H9 (cell line): ENCODE data around the gene RBMS3. TPM values are rescaled to one million over a fixed set of nuclear protein-coding genes. Genes with fewer than 3 reads are reported as not detected.

ENCODE experiments used
- DNase-seq: peaks from one replicate; pipeline ENCODE4 v3.0.0-alpha.2; 2017
- H2AFZ ChIP-seq: one replicate; pipeline ENCODE4 v1.6.1; 2013; ENCODE audit warnings: mild to moderate bottlenecking, low read length, control low read depth, moderate library complexity
- H2AK5ac ChIP-seq: 2 replicates; pipeline ENCODE4 v1.6.1; 2013; ENCODE audit warnings: low read length, control low read depth, mixed read lengths; ENCODE audit not compliant: insufficient read length
- H2BK120ac ChIP-seq: one replicate; pipeline ENCODE4 v1.6.1; 2013; ENCODE audit warnings: low read depth, mild to moderate bottlenecking, low read length, control low read depth, inconsistent platforms; ENCODE audit not compliant: poor library complexity, severe bottlenecking
- H2BK12ac ChIP-seq: 2 replicates; pipeline ENCODE4 v1.6.1; 2013; ENCODE audit warnings: low read length, control low read depth, mixed read lengths, low read depth; ENCODE audit not compliant: insufficient read length
- H2BK15ac ChIP-seq: 2 replicates; pipeline ENCODE4 v1.6.1; 2013; ENCODE audit warnings: low read depth, low read length, control low read depth
- H2BK20ac ChIP-seq: one replicate; pipeline ENCODE4 v1.6.1; 2013; ENCODE audit warnings: low read depth, mild to moderate bottlenecking, low read length, control low read depth, inconsistent platforms; ENCODE audit not compliant: poor library complexity, severe bottlenecking
- H2BK5ac ChIP-seq: 2 replicates; pipeline ENCODE4 v1.6.1; 2013; ENCODE audit warnings: low read length, control low read depth, mixed read lengths; ENCODE audit not compliant: insufficient read length
- H3K14ac ChIP-seq: 2 replicates; pipeline ENCODE4 v1.6.1; 2013; ENCODE audit warnings: low read length, control low read depth; ENCODE audit not compliant: insufficient read depth
- H3K18ac ChIP-seq: 2 replicates; pipeline ENCODE4 v1.6.1; 2013; ENCODE audit warnings: low read depth, mild to moderate bottlenecking, mixed read lengths, low read length, control low read depth; ENCODE audit not compliant: insufficient read length
- H3K23ac ChIP-seq: 2 replicates; pipeline ENCODE4 v1.6.1; 2013; ENCODE audit warnings: low read length, control low read depth, mixed read lengths, low read depth; ENCODE audit not compliant: insufficient read length
- H3K23me2 ChIP-seq: 2 replicates; pipeline ENCODE4 v1.6.1; 2013; ENCODE audit warnings: low read depth, mild to moderate bottlenecking, mixed read lengths, low read length, control low read depth; ENCODE audit not compliant: insufficient read length, poor library complexity, severe bottlenecking
- H3K27ac ChIP-seq: 2 replicates; pipeline ENCODE4 v1.5.1; 2013; ENCODE audit warnings: low read length, control low read depth, mixed read lengths, low read depth; ENCODE audit not compliant: insufficient read length
- H3K27me3 ChIP-seq: 2 replicates; pipeline ENCODE4 v1.6.1; 2013; ENCODE audit warnings: low read length, control low read depth, inconsistent platforms; ENCODE audit not compliant: insufficient read depth
- H3K4ac ChIP-seq: 2 replicates; pipeline ENCODE4 v1.6.1; 2013; ENCODE audit warnings: low read depth, mild to moderate bottlenecking, control low read depth, inconsistent platforms, low read length, moderate library complexity
- H3K4me1 ChIP-seq: 2 replicates; pipeline ENCODE4 v1.6.1; 2013; ENCODE audit warnings: low read length, control low read depth, inconsistent platforms; ENCODE audit not compliant: insufficient read depth
- H3K4me2 ChIP-seq: 2 replicates; pipeline ENCODE4 v1.6.1; 2013; ENCODE audit warnings: low read length, control low read depth, mixed read lengths; ENCODE audit not compliant: insufficient read length, insufficient read depth
- H3K56ac ChIP-seq: 2 replicates; pipeline ENCODE4 v1.6.1; 2013; ENCODE audit warnings: low read depth, mild to moderate bottlenecking, mixed read lengths, low read length, control low read depth; ENCODE audit not compliant: insufficient read length
- H3K79me1 ChIP-seq: 2 replicates; pipeline ENCODE4 v1.6.1; 2013; ENCODE audit warnings: low read depth, mild to moderate bottlenecking, moderate library complexity, low read length, control low read depth, inconsistent platforms; ENCODE audit not compliant: insufficient read depth, poor library complexity, severe bottlenecking
- H3K79me2 ChIP-seq: 2 replicates; pipeline ENCODE4 v1.6.1; 2013; ENCODE audit warnings: low read length, control low read depth, inconsistent platforms; ENCODE audit not compliant: insufficient read depth
- H3K9ac ChIP-seq: 2 replicates; pipeline ENCODE4 v1.6.1; 2013; ENCODE audit warnings: low read length, control low read depth, mixed read lengths; ENCODE audit not compliant: insufficient read length; ENCODE audit errors: extremely low read depth
- H3K9me3 ChIP-seq: one replicate; pipeline ENCODE4 v1.6.1; 2013; ENCODE audit warnings: low read depth, low read length, inconsistent platforms; ENCODE audit not compliant: control insufficient read depth
- H3T11ph ChIP-seq: one replicate; pipeline ENCODE4 v1.6.1; 2013; ENCODE audit warnings: mild to moderate bottlenecking, low read length, control low read depth, inconsistent platforms
- H4K20me1 ChIP-seq: one replicate; pipeline ENCODE4 v1.6.1; 2013; ENCODE audit not compliant: control insufficient read depth, insufficient read length, insufficient read depth
- H4K5ac ChIP-seq: 2 replicates; pipeline ENCODE4 v1.6.1; 2013; ENCODE audit warnings: low read depth, mild to moderate bottlenecking, mixed read lengths, low read length, control low read depth; ENCODE audit not compliant: insufficient read length
- H4K8ac ChIP-seq: replicated peaks from 2 replicates; pipeline ENCODE4 v1.6.1; 2013; ENCODE audit warnings: low read length, control low read depth, mixed read lengths, low read depth; ENCODE audit not compliant: insufficient read length
- H4K91ac ChIP-seq: 2 replicates; pipeline ENCODE4 v1.6.1; 2013; ENCODE audit warnings: low read depth, mild to moderate bottlenecking, moderate library complexity, mixed read lengths, low read length, control low read depth; ENCODE audit not compliant: insufficient read length
- H3K27ac Mint-ChIP-seq, 3 experiments: 2 replicates in 2 of 3; 3 replicates in 1 of 3; pipeline ENCODE4 v1.8.0; 2020 to 2021; ENCODE audit warnings: mixed read lengths in 3 of 3, mild to moderate bottlenecking in 1 of 3, moderate library complexity in 1 of 3
- H3K27me3 Mint-ChIP-seq: 2 replicates; pipeline ENCODE4 v1.8.0; 2021; ENCODE audit warnings: low read depth, mild to moderate bottlenecking, moderate library complexity, mixed read lengths
- H3K36me3 Mint-ChIP-seq, 3 experiments: 2 replicates in 2 of 3; 3 replicates in 1 of 3; pipeline ENCODE4 v1.8.0; 2020 to 2021; ENCODE audit warnings: low read depth in 3 of 3, mixed read lengths in 3 of 3; ENCODE audit not compliant: insufficient read depth in 1 of 3
- H3K4me1 Mint-ChIP-seq, 2 experiments: 2 replicates each; pipeline ENCODE4 v1.8.0; 2020; ENCODE audit warnings: mixed read lengths in 2 of 2
- H3K4me3 Mint-ChIP-seq, 2 experiments: 2 replicates in 1 of 2; 3 replicates in 1 of 2; pipeline ENCODE4 v1.8.0; 2020 to 2021; ENCODE audit warnings: mild to moderate bottlenecking in 2 of 2, mixed read lengths in 2 of 2, moderate library complexity in 1 of 2
- H3K9me3 Mint-ChIP-seq, 2 experiments: 2 replicates in 1 of 2; 3 replicates in 1 of 2; pipeline ENCODE4 v1.8.0; 2020; ENCODE audit warnings: mild to moderate bottlenecking in 2 of 2, mixed read lengths in 2 of 2, moderate library complexity in 1 of 2
- CTCF ChIP-seq: fragments of 200-600 bp; sonication (generic); conservative IDR thresholded peaks from 3 replicates; pipeline ENCODE4 v1.8.0; 2021; ENCODE audit warnings: antibody characterized with exemption, mild to moderate bottlenecking
- total RNA-seq: library from RNA; stranded (reverse); gene quantifications from 2 replicates; pipeline ENCODE4 v1.2.1, GENCODE V29; 2021

Gene RBMS3
- total RNA-seq, 1 experiment from 2014 or later, result 8.1 TPM

- H4K91ac ChIP-seq, result no peak overlapping the region
- no peaks in the 10 kb centered on the region for H4K20me1 ChIP-seq
- no peaks in the 10 kb centered on the region for H3K9me3 ChIP-seq
- Mint-ChIP-seq H3K4me1 (peaks cover 0 to 4% of the 10 kb centered on the region in 2 experiments; a peak in 1 of 4 replicates), H3K27ac (no peak overlapping the region), H3K9me3 (no peaks in the 10 kb centered on the region), H3K36me3 (no peaks in the 10 kb centered on the region), H3K4me3 (no peak overlapping the region), H3K27me3 (no peaks in the 10 kb centered on the region)
- H4K5ac ChIP-seq, result no peak overlapping the region
- H2BK20ac ChIP-seq, result no peak overlapping the region
- H3K14ac ChIP-seq, result no peak overlapping the region
- H3K4me2 ChIP-seq, result no peak overlapping the region
- H2BK12ac ChIP-seq, result no peak overlapping the region
- no peak overlapping the region for H3K4ac ChIP-seq
- H3K27ac ChIP-seq, result no peak overlapping the region
- H3K79me1 ChIP-seq, result no peaks in the 10 kb centered on the region
- H3K23me2 ChIP-seq, result no peaks in the 10 kb centered on the region
- no peak overlapping the region for H3K56ac ChIP-seq
- H3K9ac ChIP-seq, result no peak overlapping the region
- no peak overlapping the region for H4K8ac ChIP-seq
- DNase-seq, result no peak
- no peaks in the 10 kb centered on the region for H3K27me3 ChIP-seq
- H2AFZ ChIP-seq, result no peak overlapping the region
- no peaks in the 10 kb centered on the region for H3K4me1 ChIP-seq
- no peak overlapping the region for H2BK5ac ChIP-seq
- TF ChIP-seq CTCF, result no peak
- no peak overlapping the region for H2BK120ac ChIP-seq
- no peak overlapping the region for H2BK15ac ChIP-seq
- no peak overlapping the region for H2AK5ac ChIP-seq
- no peaks in the 10 kb centered on the region for H3K79me2 ChIP-seq
- H3K23ac ChIP-seq, result no peak overlapping the region
- no peak overlapping the region for H3K18ac ChIP-seq
- H3T11ph ChIP-seq, result no peak overlapping the region
Measured at GRCh38 chr3:29606416-29606815, 325.5 kb downstream of the RBMS3 start.
